NCI-H2081 treated with DMSO at 0.1 percent for 48 hours (cell line): ENCODE measurements around the gene MIDN.

Experiments used
- DNase-seq: peaks from one replicate; lab custom pipeline; 2025; lab: John Stamatoyannopoulos, UW

Gene MIDN

DNA sequence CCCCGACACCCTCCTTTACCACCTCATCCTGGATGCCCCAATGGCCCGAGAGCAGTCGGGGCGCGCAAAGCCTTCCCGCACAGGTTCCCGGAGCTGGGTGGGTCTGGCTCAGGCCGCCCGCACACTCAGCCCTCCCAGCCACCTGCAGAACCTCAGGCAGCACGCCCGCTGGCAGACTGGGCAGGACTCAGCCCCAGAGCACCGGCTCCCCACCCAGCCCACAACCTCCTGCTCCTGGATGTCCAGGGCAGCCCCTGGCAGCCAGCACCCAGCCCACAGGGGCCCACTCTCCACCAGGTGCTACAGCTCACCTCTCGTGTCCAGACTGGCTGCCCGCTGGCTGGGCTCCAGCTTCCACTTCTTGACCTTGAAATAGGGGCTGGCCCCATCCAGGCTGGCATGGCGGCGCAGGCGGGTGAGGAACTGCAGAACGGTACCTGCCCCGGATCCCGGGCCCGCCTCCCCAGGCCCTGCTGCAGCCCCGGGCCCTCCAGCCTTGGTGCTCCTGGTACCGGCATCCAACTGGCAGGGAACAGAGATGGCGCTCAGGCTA lies 15.2 kb upstream of the MIDN start:
- no peak for DNase-seq

DNA sequence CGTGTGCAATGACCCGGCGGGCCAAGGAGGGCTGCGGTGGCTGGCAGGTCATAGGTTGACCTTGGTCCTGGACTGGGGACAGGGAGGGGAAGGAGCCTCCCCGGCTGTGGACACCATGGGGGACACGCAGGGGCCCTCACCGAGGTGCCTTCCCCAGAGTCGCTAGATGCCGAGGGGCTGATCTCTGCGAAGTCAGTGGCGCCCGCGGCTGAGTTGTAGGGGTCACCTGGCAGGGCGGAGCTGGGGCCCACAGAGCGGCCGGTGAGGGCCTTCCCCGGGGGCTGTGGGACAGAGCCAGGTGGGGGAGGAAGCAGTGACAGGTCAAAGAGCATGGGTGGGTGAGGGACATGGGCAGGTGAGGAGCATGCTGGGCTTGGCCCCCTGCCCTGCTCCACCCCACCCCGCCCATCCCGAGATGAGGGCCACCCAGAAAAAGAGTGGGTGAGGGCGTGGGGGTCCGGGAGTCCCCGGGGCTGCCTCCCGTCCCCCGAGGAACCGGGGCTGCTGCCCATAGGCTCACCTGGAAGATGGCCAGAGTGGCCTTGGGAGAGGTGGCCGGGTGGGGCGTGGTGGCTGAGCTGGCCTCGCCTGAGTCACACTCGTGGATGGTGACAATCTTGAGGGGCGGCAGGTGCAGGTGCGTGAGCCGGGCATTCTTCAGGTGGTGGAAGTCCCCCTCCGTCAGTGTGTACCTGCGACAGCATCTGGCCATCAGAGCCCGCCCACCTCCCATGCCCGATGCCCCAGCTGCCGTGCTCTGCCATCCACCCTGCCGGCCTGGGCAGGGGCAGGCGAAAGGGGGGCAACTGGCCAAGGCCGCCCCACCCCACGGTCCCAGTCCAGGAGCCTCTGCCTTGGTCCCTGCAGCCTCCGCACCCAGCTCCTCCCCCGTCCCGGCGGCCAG lies 14.1 kb upstream of the MIDN start:
- DNase-seq: no peak

GRCh38 chr19:1234955-1235380 lies 13.4 kb upstream of the MIDN start:
- DNase-seq: no peak

DNA sequence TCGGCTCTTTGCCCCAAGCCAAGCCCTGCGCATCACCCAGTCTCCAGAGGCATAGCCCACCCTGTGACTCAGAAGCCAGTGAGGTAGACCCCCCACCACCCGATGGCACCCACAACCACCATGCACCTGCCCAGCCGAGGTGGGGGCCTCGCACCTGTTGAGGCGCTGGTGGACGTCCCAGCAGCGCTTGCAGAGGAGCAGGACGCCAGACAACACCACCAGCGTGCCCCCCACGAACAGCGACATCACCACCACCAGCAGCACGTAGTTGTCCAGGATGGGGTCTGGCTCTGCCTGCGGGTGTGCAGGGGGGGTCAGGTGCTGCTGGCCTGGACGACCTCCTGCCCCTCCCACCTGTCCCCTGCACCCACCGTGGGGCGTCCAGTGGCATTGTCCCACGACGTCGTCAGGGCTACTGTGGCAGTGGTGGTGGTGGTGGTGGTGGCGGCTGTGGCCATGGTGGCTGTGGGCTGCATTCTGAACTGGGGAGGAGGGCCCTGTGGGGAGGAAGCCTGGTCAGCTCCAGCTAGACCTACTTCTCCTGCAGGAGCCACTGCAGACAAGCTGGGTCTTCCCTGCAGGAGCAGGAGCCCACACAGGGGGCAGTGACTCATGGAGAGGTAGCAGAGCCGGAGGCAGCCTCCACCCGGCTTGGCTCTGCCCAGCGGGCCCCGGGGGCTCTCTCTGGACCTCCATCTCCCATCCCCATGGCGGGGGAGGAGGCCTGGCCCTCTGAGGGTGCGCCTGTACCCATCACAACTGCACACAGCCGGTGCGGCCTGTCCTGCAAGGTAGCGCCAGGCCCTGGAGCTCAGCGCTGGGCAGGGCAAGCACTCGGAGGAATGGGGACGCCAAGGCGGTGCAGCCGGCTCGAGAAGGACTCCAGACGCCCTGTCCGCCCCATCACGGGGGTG lies 12.5 kb upstream of the MIDN start:
- DNase-seq: no peak

DNA sequence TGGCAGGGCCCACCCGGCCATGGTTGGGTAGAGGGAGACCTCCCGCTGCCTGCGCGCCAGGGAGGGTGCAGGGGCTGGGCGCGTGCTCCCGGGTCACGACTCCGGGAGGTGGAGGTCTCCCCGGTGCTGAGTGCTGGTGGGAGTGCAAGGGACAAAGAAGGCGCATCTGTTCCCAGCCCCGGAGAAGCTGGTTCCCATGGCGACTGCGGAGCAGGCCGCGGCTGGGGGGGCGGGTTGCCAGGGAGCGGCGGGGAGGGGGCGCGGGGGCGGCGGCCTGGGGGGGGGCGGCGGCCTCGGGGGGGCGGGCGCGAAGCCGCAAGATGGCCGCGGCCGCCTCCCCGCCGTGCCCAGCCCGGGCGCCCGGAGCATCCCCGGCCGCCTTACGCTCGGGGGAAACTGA lies 11.8 kb upstream of the MIDN start:
- DNase-seq: no peak

DNA sequence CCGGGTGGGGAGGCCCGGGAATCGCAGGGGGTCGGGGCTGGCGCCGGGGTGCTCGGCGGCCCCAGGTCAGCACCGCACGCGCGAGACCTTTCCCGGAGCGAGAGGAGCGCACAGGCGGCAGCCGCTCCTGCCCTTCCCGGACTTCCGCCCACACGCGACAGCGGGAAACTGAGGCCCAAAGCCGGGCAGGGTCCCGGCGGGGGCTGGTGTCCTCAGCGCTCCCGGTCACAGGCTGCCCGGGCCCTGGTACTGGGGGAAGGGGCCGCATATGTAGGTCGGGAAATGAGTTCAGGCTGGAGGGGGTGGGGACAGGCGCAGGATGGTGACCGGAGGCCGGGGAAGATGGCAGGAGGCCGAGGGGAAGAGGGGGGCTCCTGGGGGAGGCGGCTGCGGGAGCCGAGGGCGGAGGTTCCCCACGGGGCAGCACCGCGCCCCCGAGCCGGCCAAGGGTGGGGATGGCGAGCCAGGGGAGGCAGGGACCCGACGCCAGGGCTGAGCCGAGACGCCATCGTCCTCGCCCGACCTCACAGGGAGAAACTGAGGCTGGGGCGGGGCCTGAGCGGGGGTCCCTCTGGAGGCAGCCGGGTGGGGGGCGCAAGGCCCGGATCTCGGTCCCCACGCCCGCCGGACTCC lies 11.2 kb upstream of the MIDN start:
- DNase-seq: no peak

DNA sequence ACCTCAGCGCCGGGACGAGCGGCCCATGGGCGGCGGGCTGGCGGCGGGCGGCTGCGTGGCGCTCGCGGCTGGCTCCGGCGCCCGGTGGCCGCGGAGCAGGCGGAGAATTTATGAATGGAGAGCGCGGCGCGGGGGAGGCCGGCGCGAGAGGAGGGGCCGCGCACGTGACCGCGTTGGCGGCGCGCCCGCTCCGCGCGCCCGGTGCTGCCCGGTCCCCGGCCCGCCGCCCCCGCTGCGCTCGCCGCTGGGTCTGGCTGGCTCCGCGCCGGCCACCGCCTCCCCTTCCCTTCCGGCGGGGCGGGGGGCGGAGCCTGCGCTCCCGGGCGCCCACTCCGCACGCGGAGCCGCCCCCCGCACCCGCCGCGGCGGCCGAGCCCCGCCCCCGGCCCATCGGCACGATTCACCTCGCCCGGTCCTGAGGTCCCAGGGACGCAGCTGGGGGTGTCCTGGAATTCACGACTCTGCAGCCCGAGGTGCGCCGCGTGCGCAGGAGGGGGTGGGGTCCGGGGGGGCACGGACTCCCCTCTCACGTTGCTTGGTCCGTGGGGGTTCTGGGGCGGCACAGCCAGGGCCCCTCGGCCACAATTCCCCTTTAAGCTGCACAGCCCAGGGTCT lies 10.5 kb upstream of the MIDN start, which contains the start of gene CBARP:
Gene CBARP, minus strand, starts transcription at position 252 of the 615 bp plus-strand sequence. CDS start 1,905 bp downstream, outside the sequence.
- DNase-seq: no peak

DNA sequence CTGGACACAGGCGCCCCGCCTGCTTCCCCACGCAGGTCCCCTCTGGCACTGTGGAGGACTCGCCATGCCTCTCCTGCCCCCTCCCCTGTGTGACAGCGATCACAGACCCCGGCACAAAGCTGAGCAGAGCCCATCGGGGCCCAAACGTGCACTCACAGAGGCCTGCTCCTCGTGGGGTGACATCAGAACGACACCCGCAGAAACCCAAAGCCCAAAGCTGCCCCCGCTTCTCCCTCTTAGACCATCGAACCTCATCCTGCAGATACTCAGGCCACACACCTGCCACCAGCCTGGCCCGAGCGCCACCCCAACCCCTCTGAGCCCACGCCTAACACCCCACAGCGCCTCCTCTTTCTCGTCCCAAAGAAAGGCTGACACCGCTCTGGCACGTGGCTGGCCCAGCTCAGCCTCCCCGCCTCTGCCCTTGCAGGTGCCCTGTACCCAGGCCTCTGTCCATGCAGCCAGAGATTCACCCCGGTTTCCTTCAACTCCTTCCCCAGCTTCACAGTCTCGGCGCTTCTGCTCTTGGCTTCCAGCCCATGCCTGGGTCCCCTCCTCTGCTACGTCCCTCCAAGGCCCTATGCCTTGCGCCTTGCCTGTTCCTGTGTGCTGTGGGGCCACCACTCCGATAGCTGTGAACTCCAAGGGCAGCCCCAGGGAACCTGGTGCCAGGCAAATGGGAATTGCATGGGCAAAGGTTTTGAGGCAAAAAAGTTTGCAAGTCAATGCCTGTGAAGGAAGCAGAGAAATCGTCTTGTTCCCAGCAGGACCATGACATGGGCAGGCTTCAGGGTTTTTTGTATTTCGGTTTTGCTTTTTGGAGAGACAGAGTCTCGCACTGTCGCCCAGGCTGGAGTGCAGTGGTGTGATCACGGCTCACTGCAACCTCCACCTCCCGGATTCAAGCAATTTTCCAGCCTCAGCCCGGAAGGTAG lies 9.7 kb upstream of the MIDN start:
- DNase-seq: no peak

DNA sequence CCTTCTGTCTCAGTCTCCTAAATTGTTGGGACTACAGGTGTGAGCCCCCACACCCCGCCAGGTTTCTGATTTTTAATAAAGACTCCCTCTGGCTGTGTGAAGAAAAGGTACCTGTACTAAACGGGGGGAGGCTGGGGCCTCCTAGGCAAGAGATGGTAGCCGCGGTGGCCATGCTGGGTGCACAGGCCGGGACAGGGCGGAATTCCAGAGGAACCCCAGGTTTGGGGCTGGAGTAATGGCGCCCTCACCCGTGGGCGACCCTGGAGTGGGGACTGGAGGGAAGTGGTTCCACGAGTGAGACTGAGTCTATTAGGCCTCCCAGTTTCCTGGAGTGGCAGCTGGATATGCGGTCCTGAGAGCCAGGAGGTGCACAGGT lies 9.0 kb upstream of the MIDN start:
- no peak for DNase-seq

GRCh38 chr19:1239796-1240737 lies 8.3 kb upstream of the MIDN start:
- DNase-seq: peak; percentile 48

DNA sequence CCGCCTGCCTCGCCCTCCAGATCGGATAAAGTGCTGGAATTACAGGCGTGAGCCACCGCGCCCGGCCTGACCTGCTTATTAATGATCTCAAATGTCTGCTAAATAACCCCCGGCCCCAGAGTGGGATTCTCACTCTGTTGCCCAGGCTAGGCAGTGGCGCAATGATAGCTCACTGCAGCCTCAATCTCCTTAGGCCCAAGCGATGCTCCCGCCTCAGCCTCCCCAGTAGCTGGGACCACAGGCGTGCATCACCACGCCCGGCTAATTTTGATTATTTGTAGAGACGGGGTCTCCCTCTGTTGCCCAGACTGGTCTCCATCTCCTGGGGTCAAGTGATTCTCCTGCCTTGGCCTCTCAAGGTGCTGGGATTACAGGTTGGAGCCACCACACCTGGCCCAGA lies 7.5 kb upstream of the MIDN start:
- DNase-seq: no peak

DNA sequence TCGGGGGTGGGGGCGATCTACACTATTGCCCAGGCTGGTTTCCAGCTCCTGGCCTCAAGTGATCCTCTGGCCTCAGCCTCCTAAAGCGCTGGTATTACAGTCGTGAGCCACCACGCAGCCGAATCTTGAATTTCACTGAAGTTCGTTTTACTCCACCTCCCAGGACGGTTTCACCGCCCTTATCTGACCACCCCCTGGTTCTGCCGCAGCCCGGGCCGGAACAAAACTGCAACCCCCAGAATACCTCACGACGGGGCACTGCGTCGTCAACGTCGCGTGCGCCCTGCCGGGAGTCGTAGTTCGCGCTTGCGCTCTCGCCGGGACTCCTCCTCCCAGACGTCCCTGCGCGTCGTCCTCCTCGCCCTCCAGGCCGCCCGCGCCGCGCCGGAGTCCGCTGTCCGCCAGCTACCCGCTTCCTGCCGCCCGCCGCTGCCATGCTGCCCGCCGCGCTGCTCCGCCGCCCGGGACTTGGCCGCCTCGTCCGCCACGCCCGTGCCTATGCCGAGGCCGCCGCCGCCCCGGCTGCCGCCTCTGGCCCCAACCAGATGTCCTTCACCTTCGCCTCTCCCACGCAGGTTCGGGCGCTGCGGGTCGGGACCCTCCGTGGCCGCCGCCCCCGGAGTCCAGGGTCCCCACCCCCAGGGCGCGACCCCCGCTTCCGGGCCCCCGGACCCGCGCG lies 6.8 kb upstream of the MIDN start, which contains the start of gene ATP5F1D:
Gene ATP5F1D, plus strand, starts transcription at position 335 of the 679 bp plus-strand sequence. Its CDS starts 100 bp downstream, at position 435.
- DNase-seq: peak; percentile 71

GRCh38 chr19:1243768-1244692 lies 4.4 kb upstream of the MIDN start:
- no peak for DNase-seq

- DNase-seq: no peak
These were observed 3.5 kb upstream of the MIDN start for GRCh38 chr19:1244693-1245451.

DNA sequence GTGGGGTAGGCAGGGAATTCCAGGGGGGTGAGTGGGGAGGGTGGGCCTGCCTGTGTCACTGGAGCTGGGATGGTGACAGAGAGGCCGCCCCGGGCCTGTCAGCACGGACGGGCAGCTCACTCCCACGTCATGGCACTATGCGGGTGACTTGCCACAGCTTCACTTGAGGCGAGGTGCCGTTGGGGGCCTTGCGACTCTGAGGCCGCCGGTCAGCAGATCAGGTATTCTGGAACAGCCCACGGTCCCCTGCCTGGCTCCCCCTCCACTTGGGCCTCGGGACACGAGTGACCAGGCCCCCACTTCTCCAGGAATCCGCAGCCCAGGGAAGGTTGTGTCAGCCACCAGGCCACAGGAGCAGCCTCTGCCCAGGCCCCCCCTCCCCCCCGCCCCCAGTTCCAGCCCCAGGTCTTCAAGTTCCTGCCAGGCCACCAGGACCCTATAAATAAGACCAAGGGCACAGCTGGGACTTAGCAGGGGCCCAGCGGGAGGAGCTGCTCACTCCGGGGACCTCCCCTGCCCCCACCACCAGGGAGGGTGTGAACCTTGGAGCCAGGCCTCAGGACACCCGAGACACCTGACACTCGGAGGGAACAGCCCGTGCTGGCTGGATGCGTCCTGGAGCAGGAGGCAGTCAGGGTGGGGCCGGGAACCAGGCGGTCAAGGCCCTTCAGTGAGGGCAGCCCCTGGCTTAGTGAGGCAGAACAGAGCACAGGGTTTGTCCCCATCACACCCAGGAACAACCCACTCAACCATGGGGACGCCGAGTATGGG lies 2.7 kb upstream of the MIDN start:
- DNase-seq: no peak
